ENCODE results near the gene ELANE.
"Not testable (repeated sequence)": the region's sequence is repeated elsewhere in the genome, so short reads cannot be mapped to it uniquely, and the experiment has no call there.

ELANE gene

DNA sequence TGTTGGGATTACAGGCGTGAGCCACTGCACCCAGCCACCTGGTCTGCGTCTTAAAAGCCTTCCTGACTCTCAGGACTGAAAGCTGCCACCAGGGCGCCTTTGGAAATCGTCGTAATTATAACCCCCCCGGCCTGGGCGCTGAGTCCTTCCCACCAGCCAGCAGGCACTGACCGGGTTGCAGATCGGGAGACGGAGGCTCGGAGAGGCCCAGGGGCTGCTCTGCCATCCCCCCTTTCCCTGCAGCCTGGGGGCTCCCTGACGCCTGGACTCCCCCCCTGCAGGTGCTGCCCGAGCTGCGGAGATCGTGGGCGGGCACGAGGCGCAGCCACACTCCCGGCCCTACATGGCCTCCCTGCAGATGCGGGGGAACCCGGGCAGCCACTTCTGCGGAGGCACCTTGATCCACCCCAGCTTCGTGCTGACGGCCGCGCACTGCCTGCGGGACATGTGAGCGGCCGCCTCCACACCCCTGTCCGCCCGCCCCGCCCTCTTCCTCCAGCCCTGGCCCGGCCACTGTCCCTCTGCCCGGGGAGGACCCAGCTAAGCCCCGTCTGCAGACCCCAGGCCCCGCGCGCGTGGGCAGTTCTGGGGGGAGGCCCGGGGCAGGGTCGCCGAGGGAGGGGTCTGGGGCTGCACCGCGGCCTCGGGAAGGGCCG lies 8.8 kb upstream of the ELANE start:
- DNase-seq, result no peak

DNA sequence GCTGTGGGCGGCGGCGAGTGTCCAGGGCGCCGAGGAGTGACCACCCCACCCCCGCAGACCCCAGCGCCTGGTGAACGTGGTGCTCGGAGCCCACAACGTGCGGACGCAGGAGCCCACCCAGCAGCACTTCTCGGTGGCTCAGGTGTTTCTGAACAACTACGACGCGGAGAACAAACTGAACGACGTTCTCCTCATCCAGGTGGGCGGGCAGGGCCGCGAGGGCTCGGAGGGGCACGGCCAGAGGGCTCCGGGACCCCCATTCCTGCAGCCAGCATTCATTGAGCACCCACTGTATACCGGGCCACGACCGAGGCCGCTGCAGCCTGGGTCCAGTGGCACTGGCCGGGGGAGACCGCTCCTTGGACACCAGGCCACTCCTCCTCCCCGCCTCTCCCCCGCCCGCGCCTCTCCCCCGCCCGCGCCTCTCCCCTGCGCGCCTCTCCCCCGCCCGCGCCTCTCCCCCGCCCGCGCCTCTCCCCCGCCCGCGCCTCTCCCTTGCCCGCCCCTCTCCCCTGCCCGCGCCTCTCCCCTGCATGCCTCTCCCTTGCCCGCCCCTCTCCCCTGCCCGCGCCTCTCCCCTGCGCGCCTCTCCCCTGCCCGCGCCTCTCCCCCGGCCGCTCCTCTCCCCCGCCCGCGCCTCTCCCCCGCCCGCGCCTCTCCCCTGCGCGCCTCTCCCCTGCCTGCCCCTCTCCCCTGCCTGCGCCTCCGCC lies 8.1 kb upstream of the ELANE start:
- DNase-seq, result no peak

DNA sequence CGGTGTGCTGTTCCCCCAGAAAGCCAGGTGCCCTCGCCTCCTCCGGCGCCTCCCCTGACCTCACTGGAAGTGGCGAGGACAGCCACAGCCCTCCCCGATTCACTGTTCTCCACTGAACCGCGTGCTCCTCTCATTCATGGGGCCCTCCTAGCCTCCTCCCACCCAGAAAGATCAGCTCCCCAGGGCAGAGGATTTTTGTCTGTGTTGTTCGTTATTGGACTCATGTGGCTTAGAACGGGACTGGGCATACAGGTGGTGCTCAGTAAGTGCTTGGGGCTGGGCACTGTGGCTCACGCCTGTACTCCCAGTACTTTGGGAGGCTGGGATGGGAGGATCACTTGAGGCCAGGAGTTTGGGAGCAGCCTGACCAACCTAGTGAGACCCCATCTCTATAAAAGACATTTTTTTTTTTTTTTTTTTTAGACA lies 7.5 kb upstream of the ELANE start:
- DNase-seq, result peak; percentile 43

DNA sequence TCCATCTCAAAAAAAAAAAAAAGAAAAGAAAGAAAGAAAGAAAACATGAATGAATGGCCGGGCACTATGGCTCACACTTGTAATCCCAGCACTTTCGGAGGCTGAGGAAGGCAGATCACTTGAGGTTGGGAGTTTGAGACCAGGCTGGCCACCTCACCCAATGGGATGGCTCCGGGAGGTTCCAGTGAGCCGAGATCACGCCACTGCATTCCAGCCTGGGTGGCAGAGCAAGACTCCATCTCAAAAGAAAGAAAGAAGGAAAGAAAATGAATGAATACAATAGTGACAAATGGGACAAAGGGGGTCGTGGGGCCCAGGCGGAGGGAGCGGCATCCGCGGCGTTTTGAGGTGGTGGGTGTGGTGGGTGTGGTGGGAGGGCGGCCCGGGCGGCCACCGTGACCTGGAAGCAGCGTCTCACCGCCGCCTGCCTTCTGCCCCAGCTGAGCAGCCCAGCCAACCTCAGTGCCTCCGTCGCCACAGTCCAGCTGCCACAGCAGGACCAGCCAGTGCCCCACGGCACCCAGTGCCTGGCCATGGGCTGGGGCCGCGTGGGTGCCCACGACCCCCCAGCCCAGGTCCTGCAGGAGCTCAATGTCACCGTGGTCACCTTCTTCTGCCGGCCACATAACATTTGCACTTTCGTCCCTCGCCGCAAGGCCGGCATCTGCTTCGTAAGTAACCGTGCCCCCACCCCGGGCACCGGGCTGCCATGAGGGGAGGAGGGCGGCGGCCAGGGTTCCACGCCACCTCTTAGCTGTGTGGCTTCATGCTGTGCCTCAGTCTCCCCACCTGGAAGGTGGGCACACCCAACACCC lies 6.2 kb upstream of the ELANE start:
- no peak for DNase-seq

GRCh38 chr19:848386-848921 lies 3.6 kb upstream of the ELANE start:
- no peak for DNase-seq

DNA sequence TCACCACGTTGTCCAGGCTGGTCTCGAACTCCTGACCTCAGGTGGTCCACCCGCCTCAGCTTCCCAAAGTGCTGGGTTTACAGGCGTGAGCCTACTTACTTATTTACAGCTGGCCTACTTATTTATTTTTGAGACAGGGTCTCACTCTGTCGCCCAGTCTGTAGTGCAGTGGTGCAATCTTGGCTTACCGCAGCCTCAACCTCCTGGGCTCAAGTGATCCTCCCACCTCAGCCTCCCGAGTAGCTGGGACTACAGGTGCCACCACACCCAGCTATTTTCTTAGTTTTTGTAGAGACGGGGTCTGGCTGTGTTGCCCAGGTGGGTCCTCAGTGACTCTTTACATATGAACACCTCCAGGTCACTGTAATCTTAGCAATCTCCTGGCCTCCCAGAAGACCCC lies 2.9 kb upstream of the ELANE start:
- DNase-seq, result not testable (repeated sequence)

GRCh38 chr19:850221-850978 lies 1.7 kb upstream of the ELANE start:
- peak; percentile 65 for DNase-seq

DNA sequence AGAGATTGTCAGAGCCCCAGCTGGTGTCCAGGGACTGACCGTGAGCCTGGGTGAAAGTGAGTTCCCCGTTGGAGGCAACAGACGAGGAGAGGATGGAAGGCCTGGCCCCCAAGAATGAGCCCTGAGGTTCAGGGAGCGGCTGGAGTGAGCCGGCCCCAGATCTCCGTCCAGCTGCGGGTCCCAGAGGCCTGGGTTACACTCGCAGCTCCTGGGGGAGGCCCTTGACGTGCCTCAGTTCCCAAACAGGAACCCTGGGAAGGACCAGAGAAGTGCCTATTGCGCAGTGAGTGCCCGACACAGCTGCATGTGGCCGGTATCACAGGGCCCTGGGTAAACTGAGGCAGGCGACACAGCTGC lies 1.1 kb upstream of the ELANE start:
- DNase-seq, result no peak

GRCh38 chr19:853014-853585 lies 997 bp downstream of the ELANE start:
- DNase-seq, result no peak

DNA sequence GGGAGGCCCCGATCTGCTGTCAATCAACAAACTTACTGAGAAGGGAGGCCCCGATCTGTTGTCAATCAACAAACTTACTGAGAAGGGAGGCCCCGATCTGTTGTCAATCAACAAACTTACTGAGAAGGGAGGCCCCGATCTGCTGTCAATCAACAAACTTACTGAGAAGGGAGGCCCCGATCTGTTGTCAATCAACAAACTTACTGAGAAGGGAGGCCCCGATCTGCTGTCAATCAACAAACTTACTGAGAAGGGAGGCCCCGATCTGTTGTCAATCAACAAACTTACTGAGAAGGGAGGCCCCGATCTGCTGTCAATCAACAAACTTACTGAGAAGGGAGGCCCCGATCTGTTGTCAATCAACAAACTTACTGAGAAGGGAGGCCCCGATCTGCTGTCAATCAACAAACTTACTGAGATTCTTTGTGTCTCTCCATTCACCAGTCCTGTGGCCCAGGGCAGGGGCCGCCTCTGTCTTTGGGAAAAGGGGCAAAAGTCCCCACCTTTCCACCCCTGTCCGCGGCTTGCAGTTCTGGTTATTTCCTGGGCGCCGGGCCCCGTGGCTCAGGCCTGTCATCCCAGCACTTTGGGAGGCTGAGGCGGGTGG lies 1.6 kb downstream of the ELANE start:
- DNase-seq, result not testable (repeated sequence)

- no peak for DNase-seq
These were observed 2.4 kb downstream of the ELANE start for GRCh38 chr19:854549-854948.

DNA sequence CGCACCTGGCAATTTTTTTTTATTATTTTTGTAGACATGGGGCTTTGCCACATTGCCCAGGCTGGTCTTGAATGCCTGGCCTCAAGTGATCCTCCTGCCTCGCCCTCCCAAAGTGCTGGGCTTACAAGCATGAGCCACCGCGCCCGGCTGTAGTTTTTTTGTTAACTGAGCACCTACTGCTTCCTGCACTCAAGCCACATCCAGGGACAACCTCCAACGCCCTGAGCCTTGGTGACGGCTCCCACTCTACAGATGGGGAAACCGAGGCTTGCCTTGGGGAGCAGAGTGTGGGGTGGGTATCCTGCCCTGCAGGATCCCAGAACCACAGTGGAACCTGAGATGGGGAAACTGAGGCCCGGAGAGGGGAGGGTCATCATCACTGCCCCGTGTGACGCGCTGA lies 3.0 kb downstream of the ELANE start:
- DNase-seq, result no peak

- no peak for DNase-seq
These were observed 3.5 kb downstream of the ELANE start for GRCh38 chr19:855566-856120.

- DNase-seq, result no peak
These were observed 6.2 kb downstream of the ELANE start for GRCh38 chr19:858284-858683.

DNA sequence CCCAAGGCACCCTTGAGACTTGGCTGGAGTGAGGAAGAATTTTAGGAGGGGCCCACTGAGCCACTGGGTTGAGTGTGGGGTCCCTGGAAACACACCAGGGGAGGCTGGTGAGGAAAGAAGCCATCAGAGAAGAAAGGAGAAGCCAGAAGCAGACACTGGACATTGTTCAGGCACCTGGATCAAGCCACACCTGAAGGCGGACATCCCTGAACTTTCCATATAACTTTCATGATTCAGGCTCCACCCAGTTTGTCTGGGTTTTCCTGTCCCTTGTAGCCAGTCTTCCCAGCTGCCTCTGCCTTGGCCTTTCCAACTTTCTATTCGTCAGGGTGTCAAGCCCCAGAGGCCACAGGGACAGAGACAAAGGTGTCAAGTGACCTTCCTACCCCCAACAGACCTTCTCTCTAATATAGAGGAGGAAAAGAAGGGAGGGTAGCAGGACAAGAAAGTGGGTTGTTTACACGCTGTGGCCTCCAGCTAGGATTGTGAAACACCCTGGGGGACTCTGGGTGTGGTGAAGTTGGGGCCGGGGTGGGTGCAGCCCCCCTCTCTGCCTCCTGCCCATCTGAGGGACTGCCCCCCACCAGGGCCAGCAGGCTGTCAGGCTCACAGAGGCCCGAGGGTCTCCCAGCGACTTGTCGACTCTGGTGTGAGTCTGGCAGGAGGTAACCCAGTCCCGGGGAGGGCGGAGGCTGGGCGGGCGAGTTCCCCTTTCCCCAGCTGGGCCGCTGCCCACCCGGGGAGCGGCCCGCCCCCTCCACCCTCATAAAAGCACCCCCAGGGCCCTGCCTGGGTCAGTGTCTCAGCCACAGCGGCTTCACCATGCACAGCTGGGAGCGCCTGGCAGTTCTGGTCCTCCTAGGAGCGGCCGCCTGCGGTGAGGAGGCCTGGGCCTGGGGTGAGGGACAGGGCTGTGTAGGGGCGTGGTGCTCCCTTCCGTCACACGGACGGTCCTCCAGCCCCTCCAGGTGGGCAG lies 7.1 kb downstream of the ELANE start, which contains the start of gene CFD:
Gene CFD (plus strand): TSS at position 797 of the 976 bp plus-strand sequence. CDS start 26 bp downstream, at position 823.
- DNase-seq, result peak; percentile 73

- no peak for DNase-seq
These were observed 9.1 kb downstream of the ELANE start for GRCh38 chr19:861141-861755.

GRCh38 chr19:861756-862580 lies 9.9 kb downstream of the ELANE start:
- peak; percentile 95 for DNase-seq

GRCh38 chr19:862581-863314 lies 10.6 kb downstream of the ELANE start:
- peak; percentile 94 for DNase-seq

Data from hematopoietic multipotent progenitor cell treated with erythropoietin and hydrocortisone succinate and interleukin-3 and kit ligand, for 4 days (in vitro differentiated cells).